NCI-H82 (cell line): ENCODE results near the gene VPS36.
A peak's percentile ranks its signal among the peaks of the same experiment; 100 is the strongest.
"Not testable (repeated sequence)": the region's sequence is repeated elsewhere in the genome, so short reads cannot be mapped to it uniquely, and the experiment has no call there.

ENCODE experiments used
- DNase-seq: peaks from one replicate; lab custom pipeline; 2025; lab: John Stamatoyannopoulos, UW

VPS36 gene

DNA sequence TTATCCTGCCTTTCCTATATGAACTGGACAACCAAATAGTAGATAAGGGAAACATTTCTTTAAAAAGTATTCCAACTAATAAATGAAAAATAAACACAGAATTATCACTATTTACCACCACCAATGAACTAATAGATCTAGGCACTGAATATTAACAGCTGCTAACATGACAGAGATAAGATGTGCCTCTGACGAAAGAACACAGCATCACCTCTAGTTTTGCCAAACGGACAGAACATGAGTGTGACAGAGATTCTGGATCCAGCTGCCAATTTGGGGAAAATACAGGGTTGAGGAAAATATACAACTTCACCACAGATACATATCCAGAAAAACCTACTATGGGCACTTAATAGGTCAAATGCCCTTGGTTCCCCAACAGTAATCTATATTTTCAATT is 18.0 kb downstream of the VPS36 start:
- no peak for DNase-seq

GRCh38 chr13:52428295-52428694 is 22.1 kb downstream of the VPS36 start:
- DNase-seq, result peak; percentile 96

DNA sequence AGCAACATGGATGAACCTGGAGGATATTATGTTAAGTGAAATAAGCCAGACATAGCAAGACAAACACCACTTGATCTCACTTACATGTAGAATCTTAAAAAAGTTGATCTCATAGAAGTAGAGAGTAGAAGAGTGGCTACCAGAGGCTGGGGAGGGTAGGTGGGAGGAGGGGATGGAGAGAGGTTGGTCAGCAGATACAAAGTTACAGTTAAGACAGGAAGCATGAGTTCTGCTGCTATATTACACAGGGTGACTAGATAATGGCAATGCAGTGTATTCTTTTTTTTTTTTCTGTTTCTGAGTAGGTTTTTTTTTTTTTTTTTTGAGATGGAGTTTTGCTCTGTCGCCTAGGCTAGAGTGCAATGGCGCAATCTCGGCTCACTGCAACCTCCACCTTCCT is 29.2 kb downstream of the VPS36 start:
- DNase-seq, result no peak

- DNase-seq, result no peak
Measured at GRCh38 chr13:52419080-52419479, 31.4 kb downstream of the VPS36 start.

DNA sequence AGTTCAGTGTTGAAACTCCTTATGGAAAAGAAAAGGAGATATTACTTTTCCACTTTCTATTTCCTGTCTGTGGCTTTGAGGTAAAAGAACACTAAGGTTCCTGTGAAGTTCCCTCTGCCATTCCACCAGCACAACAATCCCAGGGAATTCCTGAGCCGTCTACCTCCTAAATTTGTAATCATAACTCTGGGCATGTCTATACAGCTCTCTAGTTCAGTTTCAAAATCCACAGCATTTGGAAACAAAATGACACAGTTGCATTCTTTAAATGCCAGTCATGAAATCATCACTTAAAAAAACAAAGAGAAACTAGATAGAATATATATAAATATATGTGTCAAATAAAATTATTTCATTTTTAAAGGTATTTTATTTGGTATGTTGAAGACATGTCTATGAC is 35.5 kb downstream of the VPS36 start:
- no peak for DNase-seq

DNA sequence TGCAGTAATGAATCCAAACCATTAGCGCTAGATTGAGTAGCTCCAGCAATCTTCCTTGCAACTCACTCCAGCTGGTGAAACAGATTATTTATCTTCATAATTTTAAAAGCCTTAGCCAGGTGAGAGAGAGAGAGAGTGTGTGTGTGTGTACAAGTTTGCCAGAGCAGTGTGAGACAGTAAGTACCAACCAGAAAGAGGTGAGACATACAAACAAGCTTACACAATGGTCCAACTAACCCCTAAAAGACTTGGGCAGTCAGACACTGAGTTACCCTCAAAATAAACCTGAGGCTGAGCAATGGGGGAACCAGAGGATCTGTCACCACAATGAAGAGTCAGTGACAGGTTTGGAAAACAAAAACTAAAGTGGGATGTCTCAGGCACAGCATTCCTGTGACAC is 36.4 kb downstream of the VPS36 start:
- no peak for DNase-seq

- no peak for DNase-seq
Measured at GRCh38 chr13:52412128-52412527, 38.3 kb downstream of the VPS36 start.

DNA sequence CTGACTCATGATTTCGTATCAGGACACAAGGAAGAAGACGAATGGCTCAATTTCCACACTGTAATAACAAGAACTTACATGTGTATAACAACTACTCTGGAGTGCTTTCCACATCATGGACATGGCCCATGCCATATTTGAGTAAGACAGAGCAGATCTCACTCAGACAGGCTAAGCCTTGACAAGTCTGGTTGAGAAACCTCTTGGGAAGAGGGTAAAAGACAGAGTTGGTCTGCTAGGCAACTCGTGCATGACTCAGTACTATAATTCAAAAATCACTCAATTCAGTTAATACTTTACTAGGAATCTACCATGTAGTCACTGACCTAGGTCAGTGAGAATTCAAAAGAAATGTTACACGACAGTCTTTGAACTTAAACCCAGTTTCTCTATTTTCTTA is 38.8 kb downstream of the VPS36 start:
- no peak for DNase-seq

DNA sequence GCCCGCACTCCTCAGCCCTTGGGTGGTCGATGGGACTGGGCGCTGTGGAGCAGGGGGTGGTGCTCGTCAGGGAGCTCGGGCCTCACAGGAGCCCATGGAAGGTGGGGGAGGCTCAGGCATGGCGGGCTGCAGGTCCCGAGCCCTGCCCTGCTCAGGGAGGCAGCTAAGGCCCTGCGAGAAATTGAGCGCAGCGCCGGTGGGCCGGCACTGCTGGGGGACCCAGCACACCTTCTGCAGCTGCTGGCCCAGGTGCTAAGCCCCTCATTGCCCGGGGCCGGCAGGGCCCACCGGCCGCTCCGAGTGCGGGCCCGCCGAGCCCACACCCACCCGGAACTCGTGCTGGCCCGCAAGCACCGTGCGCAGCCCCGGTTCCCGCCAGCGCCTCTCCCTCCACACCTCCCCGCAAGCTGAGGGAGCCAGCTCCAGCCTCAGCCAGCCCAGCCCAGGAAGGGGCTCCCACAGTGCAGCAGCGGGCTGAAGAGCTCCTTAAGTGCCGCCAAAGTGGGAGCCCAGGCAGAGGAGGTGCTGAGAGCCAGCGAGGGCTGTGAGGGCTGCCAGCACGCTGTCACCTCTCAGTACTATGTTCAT is 42.3 kb downstream of the VPS36 start:
- not testable (repeated sequence) for DNase-seq

DNA sequence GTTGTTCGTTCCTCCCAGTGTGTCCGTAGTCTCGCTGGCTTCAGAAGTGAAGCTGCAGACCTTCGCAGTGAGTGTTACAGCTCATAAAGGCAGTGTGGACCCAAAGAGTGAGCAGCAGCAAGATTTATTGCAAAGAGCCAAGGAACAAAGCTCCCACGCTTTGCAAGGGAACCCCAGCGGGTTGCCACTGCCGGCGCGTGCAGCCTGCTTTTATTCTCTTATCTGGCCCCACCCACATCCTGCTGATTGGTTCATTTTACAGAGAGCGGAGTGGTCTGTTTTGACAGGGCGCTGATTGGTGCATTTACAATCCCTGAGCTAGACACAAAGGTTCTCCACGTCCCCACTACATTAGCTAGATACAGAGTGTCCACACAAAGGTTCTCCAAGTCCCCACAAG is 43.0 kb downstream of the VPS36 start:
- not testable (repeated sequence) for DNase-seq

- DNase-seq, result no peak
Measured at GRCh38 chr13:52406629-52407028, 43.8 kb downstream of the VPS36 start.

GRCh38 chr13:52405767-52406494 is 44.5 kb downstream of the VPS36 start, which contains the start of gene THSD1:
THSD1 (minus strand) TSS chr13:52406172; CDS start chr13:52402600, 3,572 bp downstream.
- DNase-seq, result peak; percentile 86

- DNase-seq, result peak; percentile 66
Measured at GRCh38 chr13:52405369-52405766, 45.1 kb downstream of the VPS36 start.

DNA sequence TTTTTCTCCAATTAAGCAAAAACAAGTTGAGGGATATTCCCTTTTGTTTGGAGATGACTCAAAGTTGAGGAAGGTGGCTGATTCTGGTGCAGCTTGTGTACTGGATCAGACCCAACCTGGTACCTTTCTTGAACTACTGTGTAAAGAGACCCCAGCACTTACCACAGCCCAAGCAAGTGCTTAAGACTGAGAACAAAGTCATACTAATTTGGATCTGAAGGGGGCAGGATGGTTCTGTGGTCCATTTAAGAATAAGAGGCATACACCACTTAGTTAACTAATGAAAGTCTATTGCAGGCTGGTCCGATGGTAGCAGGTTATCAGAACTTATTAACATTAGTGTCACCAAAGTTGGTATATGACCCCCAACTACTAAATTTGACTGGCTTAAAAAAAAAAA is 50.7 kb downstream of the VPS36 start:
- DNase-seq, result peak; percentile 46

- DNase-seq, result no peak
Measured at GRCh38 chr13:52399046-52399445, 51.4 kb downstream of the VPS36 start.

DNA sequence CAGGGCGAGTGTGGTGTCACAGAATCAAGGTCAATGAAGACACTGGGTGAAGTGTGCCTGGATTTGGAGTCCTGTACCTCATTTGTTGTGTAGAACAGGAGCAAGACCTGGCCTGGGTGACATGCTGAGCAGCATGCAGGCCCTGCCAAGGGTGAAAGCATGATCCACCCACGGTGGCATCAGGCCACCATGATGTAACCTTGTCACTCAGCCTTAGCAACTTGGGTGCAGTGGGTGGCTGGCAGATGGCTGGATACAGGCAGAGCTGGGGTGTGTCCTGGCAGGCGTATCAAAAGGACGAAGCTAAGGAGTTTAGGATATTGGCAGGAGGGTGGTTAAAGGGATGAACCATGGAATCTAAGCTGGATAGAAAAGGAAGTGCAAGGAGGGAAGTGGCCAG is 54.7 kb downstream of the VPS36 start:
- DNase-seq, result peak; percentile 85

GRCh38 chr13:52394586-52394985 is 55.8 kb downstream of the VPS36 start:
- DNase-seq, result peak; percentile 77

DNA sequence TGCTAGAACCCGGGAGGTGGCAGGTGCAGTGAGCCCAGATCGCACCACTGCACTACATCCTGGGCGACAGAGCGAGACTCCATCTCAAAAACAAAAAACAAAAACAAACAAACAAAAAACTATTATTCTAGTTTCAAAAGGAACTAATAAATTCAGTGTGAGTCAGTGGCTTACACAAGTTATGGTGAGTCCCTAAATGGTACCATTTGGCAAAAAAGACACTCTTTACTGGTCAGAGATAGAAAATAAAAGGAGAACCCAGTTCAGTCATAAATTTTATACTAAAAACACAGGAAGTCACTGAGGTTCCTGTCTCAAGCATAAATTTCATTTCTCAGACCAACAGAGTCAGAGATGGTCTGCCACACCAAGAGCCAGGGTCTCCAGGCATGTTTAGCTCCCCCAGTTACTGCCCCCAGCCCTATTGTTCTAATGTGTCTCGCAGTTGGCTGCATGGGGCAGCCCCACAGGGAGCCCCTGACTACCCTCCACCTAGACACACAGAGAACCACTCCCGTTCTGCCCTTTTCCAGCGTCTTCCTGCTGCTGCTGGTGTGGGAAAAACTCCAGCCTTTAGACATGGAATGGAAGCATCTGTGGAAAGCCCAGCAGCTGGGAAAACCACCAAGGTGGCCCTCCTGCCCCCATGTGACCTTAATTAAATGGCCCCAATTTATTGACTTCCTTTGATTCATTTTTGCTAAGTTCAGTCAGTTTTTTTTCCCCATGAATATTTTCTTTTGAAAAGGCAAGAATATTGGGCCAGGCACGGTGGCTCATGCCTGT is 56.7 kb downstream of the VPS36 start:
- DNase-seq, result no peak

GRCh38 chr13:52387721-52388120 is 62.7 kb downstream of the VPS36 start:
- no peak for DNase-seq

- no peak for DNase-seq
Measured at GRCh38 chr13:52385870-52386269, 64.6 kb downstream of the VPS36 start.

- no peak for DNase-seq
Measured at GRCh38 chr13:52383366-52383765, 67.1 kb downstream of the VPS36 start.

- no peak for DNase-seq
Measured at GRCh38 chr13:52378312-52378711, 72.1 kb downstream of the VPS36 start.

- DNase-seq, result no peak
Measured at GRCh38 chr13:52377898-52378297, 72.5 kb downstream of the VPS36 start.
